Effector memory CD4-positive, alpha-beta T cell (primary cell): ENCODE data around the gene GCKR.

ENCODE experiments used
- DNase-seq, 3 donors: peaks; one replicate each; pipeline ENCODE4 v3.0.0-alpha.2; 2020
- H3K27ac ChIP-seq: 2 replicates; pipeline ENCODE4 v1.7.0; 2013; ENCODE audit warnings: mild to moderate bottlenecking, low read length, moderate library complexity; ENCODE audit not compliant: insufficient read depth, poor library complexity, severe bottlenecking
- H3K27me3 ChIP-seq: replicated peaks from 2 replicates; pipeline ENCODE4 v1.7.0; 2013; ENCODE audit warnings: mild to moderate bottlenecking, low read length; ENCODE audit not compliant: insufficient read depth, control insufficient read depth, poor library complexity, severe bottlenecking
- H3K36me3 ChIP-seq: 2 replicates; pipeline ENCODE4 v1.7.0; 2013; ENCODE audit warnings: mild to moderate bottlenecking, low read length, moderate library complexity; ENCODE audit not compliant: control insufficient read depth, insufficient read depth
- H3K4me1 ChIP-seq: 2 replicates; pipeline ENCODE4 v1.7.0; 2013; ENCODE audit warnings: low read length, mild to moderate bottlenecking; ENCODE audit not compliant: control insufficient read depth, insufficient read depth, poor library complexity, severe bottlenecking
- H3K4me3 ChIP-seq: 2 replicates; pipeline ENCODE4 v1.7.0; 2013; ENCODE audit warnings: low read length, low read depth, mild to moderate bottlenecking; ENCODE audit not compliant: insufficient read depth, poor library complexity, severe bottlenecking
- H3K9me3 ChIP-seq: 2 replicates; pipeline ENCODE4 v1.7.0; 2013; ENCODE audit warnings: mild to moderate bottlenecking, low read length, moderate library complexity; ENCODE audit not compliant: control insufficient read depth
- total RNA-seq, 3 donors: gene quantifications; one replicate each; lab custom pipeline; 2026; lab: John Stamatoyannopoulos, UW

GCKR gene
- 0 to 0.17 (median 0.09) reads per million in 3 donors for total RNA-seq

GRCh38 chr2:27496357-27497287 lies at the start of gene GCKR:
Gene GCKR (plus strand): TSS chr2:27496839. CDS start chr2:27496905, 66 bp downstream.
- H3K36me3 ChIP-seq = no peaks in the 10 kb centered on the region
- H3K4me3 ChIP-seq = no peak within 1 kb of the TSS
- no peak for DNase-seq
- H3K27me3 ChIP-seq = peaks cover 31% of the 10 kb centered on the region
- no peaks in the 10 kb centered on the region for H3K9me3 ChIP-seq
- H3K27ac ChIP-seq = no peak within 1 kb of the TSS
- peaks cover 12% of the 10 kb centered on the region for H3K4me1 ChIP-seq

DNA sequence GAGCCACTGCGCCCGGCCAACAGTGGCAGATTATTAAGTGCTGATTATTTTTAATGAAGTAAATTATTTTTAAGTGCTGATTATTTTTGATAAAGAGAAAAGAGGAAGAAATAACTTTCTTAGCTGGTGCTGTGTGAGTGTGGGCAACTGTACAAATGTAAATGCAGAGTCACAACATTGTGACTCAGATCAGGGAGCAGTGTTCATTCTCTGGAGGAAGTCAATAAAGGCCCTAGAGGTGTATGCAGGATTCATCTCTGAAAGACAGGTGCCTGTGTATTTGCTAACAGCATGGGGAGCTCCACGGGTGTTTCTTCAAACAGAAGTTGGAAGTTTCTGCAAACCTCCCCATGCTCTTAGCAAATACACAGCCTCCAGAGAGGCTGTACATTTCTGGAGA lies 48.3 kb upstream of the GCKR start:
- Histone ChIP-seq H3K4me3 (no peak overlapping the region), H3K27ac (no peak overlapping the region), H3K27me3 (no peaks in the 10 kb centered on the region), H3K9me3 (no peaks in the 10 kb centered on the region), H3K4me1 (no peaks in the 10 kb centered on the region), H3K36me3 (peaks cover 12% of the 10 kb centered on the region)
- no peak for DNase-seq

- Histone ChIP-seq H3K9me3 (no peaks in the 10 kb centered on the region), H3K4me1 (no peaks in the 10 kb centered on the region), H3K36me3 (peaks cover 4% of the 10 kb centered on the region), H3K27me3 (no peaks in the 10 kb centered on the region), H3K27ac (no peak overlapping the region), H3K4me3 (no peak overlapping the region)
- DNase-seq = no peak
These were observed 45.5 kb upstream of the GCKR start for GRCh38 chr2:27451095-27451494.

GRCh38 chr2:27453968-27454367 lies 42.7 kb upstream of the GCKR start:
- DNase-seq = no peak
- Histone ChIP-seq H3K27me3 (no peaks in the 10 kb centered on the region), H3K9me3 (no peaks in the 10 kb centered on the region), H3K4me3 (no peak overlapping the region), H3K27ac (no peak overlapping the region), H3K4me1 (no peaks in the 10 kb centered on the region), H3K36me3 (peaks cover 3% of the 10 kb centered on the region)

DNA sequence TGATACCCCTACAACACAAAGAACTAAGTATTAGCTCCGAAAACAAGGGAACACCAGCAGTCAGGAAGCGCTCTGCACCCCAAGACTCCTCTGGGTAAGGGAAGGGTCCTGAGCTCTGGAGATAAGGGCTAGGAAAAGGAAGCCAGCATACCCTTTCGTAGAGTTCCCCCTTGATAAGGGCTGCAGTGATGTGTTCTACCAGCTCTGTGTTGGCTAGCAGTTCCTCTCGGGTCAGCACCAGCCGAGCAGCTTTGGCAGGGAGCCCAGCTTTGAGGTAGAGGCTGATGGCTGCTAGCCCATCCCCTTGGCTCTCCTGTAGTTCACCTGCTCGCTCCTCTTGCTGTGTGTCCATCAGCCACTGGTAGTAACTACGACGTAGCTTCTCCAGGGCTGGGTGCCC lies 35.5 kb upstream of the GCKR start:
- H3K9me3 ChIP-seq = no peaks in the 10 kb centered on the region
- no peak overlapping the region for H3K4me3 ChIP-seq
- no peaks in the 10 kb centered on the region for H3K4me1 ChIP-seq
- DNase-seq = no peak
- H3K36me3 ChIP-seq = no peaks in the 10 kb centered on the region
- H3K27me3 ChIP-seq = no peaks in the 10 kb centered on the region
- no peak overlapping the region for H3K27ac ChIP-seq

DNA sequence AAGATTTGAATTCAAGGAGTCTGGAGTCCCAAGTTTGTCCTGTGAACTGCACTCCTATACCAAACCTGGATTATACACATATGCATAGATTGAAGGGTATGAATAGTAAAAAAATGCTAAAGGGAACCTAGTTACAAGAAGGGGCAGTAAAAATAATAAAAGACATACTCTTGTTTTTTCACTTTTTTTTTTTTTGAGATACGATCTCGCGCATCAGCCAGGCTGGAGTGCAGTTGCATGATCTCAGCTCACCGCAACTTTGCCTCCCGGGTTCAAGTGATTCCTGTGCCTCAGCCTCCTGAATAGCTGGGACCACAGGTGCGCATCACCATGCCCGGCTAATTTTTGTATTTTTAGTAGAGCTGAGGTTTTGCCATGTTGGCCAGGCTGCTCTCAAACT lies 32.2 kb upstream of the GCKR start:
- no peak overlapping the region for H3K4me3 ChIP-seq
- H3K36me3 ChIP-seq = no peaks in the 10 kb centered on the region
- no peak for DNase-seq
- no peaks in the 10 kb centered on the region for H3K4me1 ChIP-seq
- H3K27me3 ChIP-seq = no peaks in the 10 kb centered on the region
- H3K27ac ChIP-seq = no peak overlapping the region
- H3K9me3 ChIP-seq = no peaks in the 10 kb centered on the region

DNA sequence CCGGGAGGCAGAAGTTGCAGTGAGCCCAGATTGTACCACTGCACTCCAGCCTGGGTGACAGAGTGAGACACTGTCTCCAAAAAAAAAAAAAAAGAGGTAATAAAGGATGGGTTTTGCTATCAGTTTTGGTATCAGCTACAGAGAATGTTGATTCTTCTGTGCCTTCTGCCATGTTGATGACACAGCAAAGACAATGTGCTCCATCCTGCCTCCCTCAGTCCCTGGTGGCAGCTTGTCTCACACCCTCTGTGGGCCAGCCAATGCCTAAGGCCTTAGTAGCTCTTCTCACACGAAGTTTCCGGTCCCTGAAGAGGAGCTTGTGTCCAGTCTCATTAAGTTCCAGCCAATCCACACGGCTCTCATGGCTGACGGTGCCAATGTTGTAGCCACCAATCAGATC lies 24.7 kb upstream of the GCKR start:
- peaks cover 4% of the 10 kb centered on the region for H3K36me3 ChIP-seq
- H3K9me3 ChIP-seq = no peaks in the 10 kb centered on the region
- H3K4me1 ChIP-seq = no peaks in the 10 kb centered on the region
- no peak overlapping the region for H3K27ac ChIP-seq
- no peak overlapping the region for H3K4me3 ChIP-seq
- no peaks in the 10 kb centered on the region for H3K27me3 ChIP-seq
- no peak for DNase-seq

DNA sequence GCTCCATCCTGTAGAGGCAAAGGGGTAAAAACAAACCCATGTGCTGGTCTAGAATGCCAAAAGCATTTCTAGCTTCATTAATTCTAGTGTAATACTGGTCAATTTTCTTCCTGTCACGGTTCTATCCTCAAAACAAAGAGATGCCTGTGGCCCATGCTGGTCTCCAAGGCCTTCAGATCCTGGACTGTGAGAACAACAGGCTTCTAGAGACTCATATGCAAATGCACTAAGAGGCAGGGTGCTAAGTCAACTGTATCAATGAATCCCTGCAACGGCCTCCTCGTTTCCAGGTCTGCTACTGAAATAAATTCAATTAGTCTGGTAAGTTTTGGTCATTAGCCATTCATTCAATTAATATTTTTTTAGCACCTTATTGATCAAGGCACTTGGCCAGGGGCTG lies 11.1 kb upstream of the GCKR start:
- no peaks in the 10 kb centered on the region for H3K27me3 ChIP-seq
- H3K4me1 ChIP-seq = peaks cover 9% of the 10 kb centered on the region
- DNase-seq = no peak
- H3K36me3 ChIP-seq = no peaks in the 10 kb centered on the region
- no peak overlapping the region for H3K27ac ChIP-seq
- H3K9me3 ChIP-seq = no peaks in the 10 kb centered on the region
- no peak overlapping the region for H3K4me3 ChIP-seq

GRCh38 chr2:27489118-27489497 lies 7.5 kb upstream of the GCKR start:
- H3K9me3 ChIP-seq = no peaks in the 10 kb centered on the region
- H3K4me1 ChIP-seq = peaks cover 9% of the 10 kb centered on the region
- peaks cover 5% of the 10 kb centered on the region for H3K27me3 ChIP-seq
- DNase-seq = no peak
- H3K4me3 ChIP-seq = peak overlapping the region; percentile 7
- peak overlapping the region; percentile 64 for H3K27ac ChIP-seq
- H3K36me3 ChIP-seq = no peaks in the 10 kb centered on the region

GRCh38 chr2:27489498-27490397 lies 6.9 kb upstream of the GCKR start, which contains the start of gene IFT172:
Gene IFT172 (minus strand): TSS chr2:27489743. CDS start chr2:27489653, 90 bp downstream.
- no peaks in the 10 kb centered on the region for H3K9me3 ChIP-seq
- peaks cover 15% of the 10 kb centered on the region for H3K4me1 ChIP-seq
- peak within 1 kb of the TSS; percentile 7 for H3K4me3 ChIP-seq
- H3K36me3 ChIP-seq = no peaks in the 10 kb centered on the region
- H3K27ac ChIP-seq = peak within 1 kb of the TSS; percentile 64
- peaks cover 12% of the 10 kb centered on the region for H3K27me3 ChIP-seq
- DNase-seq = peak; percentile 99
